ENCODE data around the gene NOC2L.
A peak's percentile ranks its signal among the peaks of the same experiment; 100 is the strongest.

NOC2L gene

DNA sequence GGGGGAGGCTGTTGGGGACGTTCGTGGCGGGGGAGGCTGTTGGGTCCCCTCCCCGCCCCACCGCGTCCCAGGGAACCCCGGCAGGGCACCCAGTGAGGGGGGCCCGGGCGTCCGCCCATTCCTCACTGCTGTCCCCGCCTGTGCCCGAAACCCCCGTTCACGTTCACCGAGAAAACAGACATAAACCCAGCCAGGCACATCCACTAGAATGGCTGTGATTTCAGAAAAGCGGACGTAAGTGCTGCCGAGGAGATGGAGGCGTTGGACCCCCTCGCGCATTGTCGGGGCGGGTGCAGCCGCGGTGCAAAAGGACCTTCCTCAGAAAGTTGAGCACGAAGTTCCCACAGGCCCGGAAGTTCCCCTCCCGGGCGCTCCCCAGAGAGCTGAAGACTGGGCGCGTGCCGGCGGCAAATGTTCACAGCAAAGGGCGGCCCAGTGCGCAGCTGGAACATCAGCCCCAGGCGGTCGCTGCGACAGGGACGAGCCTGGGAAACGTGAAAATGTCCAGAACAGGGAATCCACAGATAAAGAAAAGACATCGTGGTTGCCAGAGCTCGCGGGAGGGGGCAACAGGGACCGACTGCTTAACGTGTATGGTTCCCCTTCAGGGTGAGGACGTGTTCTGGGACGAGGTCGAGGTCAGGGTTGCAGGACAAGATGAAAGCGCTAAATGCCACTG is 53.8 kb downstream of the NOC2L start:
- peak in 2 of 3 donors; percentile 58 to 59 for DNase-seq
- no peaks in the 10 kb centered on the region for H3K9me3 ChIP-seq (ENCODE audit: control extremely low read depth in 1 of 5, control insufficient read depth in 4 of 5, insufficient read depth in 2 of 5, low read depth in 1 of 5, low read length in 4 of 5)
- H3K4me1 ChIP-seq (ENCODE audit: control extremely low read depth in 1 of 4, control insufficient read depth in 4 of 4, insufficient read depth in 4 of 4, low read length in 3 of 4) = peaks cover 5 to 37% (median 26%) of the 10 kb centered on the region in 4 experiments
- ChIA-PET POLR2A (interaction anchor here (1.0 kb wide), 1 partner anchor 18 kb away, joined by 3 read pairs; no protein-coding TSS in a partner anchor), CTCF (interaction anchor here (0.8 to 4.2 kb wide), 12 partner anchors 10 to 71 kb away, joined by 3 to 47 read pairs (median 5); partner anchors contain the start of genes NOC2L and SAMD11)
- WGBS (ENCODE audit: insufficient coverage) = 5% methylated on average over 36 of the region's 49 CpGs
- H3K4me3 ChIP-seq (ENCODE audit: control insufficient read depth in 1 of 7, extremely low read depth in 1 of 7, insufficient read depth in 4 of 7, low read depth in 2 of 7, low read length in 6 of 7) = peak overlapping the region in 3 of 7 experiments; percentile 35 to 48 (median 46)
- no peak overlapping the region for H3K27ac ChIP-seq (ENCODE audit: insufficient read depth in 1 of 2, low read depth in 1 of 2, low read length in 2 of 2, poor library complexity in 1 of 2, severe bottlenecking in 2 of 2)
- no peaks in the 10 kb centered on the region for H3K36me3 ChIP-seq (ENCODE audit: control insufficient read depth in 4 of 4, insufficient read depth in 4 of 4, low read length in 3 of 4)
- peaks cover 0 to 42% (median 10%) of the 10 kb centered on the region in 5 experiments for H3K27me3 ChIP-seq (replicated peaks in 2 of 5; ENCODE audit: control insufficient read depth in 4 of 5, insufficient read depth in 5 of 5, low read length in 4 of 5)

DNA sequence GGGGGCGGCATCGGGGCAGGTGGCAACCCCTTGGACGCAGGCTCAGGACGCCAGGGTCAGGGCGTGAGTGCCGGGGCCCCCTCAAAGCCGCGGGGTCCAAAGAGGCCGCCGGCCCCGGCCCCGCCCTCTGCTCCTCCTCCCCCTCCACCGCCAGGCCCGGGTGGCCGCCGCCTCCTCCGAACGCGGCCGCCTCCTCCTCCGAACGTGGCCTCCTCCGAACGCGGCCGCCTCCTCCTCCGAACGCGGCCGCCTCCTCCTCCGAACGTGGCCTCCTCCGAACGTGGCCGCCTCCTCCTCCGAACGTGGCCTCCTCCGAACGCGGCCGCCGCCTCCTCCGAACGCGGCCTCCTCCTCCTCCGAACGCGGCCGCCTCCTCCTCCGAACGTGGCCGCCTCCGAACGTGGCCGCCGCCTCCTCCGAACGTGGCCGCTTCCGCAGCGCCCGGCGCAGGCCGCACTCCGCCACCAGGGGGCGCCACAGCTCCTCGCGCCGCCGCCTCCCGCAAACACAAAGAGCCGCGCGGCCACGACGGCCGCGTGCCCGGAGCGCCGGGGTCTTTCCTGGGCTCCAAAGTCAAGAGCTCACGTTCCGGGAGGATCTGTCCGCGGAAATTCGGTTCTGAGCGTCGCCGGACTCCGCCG is 54.6 kb downstream of the NOC2L start:
- ChIA-PET CTCF (interaction anchor here (0.8 to 4.2 kb wide), 9 partner anchors 10 to 72 kb away, joined by 3 to 47 read pairs (median 9); partner anchors contain the start of gene SAMD11), POLR2A (interaction anchor here (1.0 kb wide), 1 partner anchor 19 kb away, joined by 3 read pairs; no protein-coding TSS in a partner anchor)
- 2% methylated on average over 44 of the region's 91 CpGs for WGBS (ENCODE audit: insufficient coverage)
- Histone ChIP-seq H3K36me3 (ENCODE audit: control insufficient read depth in 4 of 4, insufficient read depth in 4 of 4, low read length in 3 of 4) (no peaks in the 10 kb centered on the region), H3K27me3 (replicated peaks in 2 of 5; ENCODE audit: control insufficient read depth in 4 of 5, insufficient read depth in 5 of 5, low read length in 4 of 5) (peaks cover 0 to 50% (median 10%) of the 10 kb centered on the region in 5 experiments), H3K27ac (ENCODE audit: insufficient read depth in 1 of 2, low read depth in 1 of 2, low read length in 2 of 2, poor library complexity in 1 of 2, severe bottlenecking in 2 of 2) (no peak overlapping the region), H3K9me3 (ENCODE audit: control extremely low read depth in 1 of 5, control insufficient read depth in 4 of 5, insufficient read depth in 2 of 5, low read depth in 1 of 5, low read length in 4 of 5) (no peaks in the 10 kb centered on the region), H3K4me1 (ENCODE audit: control extremely low read depth in 1 of 4, control insufficient read depth in 4 of 4, insufficient read depth in 4 of 4, low read length in 3 of 4) (peaks cover 5 to 36% (median 25%) of the 10 kb centered on the region in 4 experiments), H3K4me3 (ENCODE audit: control insufficient read depth in 1 of 7, extremely low read depth in 1 of 7, insufficient read depth in 4 of 7, low read depth in 2 of 7, low read length in 6 of 7) (peak overlapping the region in 2 of 7 experiments; percentile 23 to 40)
- peak; percentile 72 to 87 (median 87) for DNase-seq

- peaks cover 5 to 41% (median 28%) of the 10 kb centered on the region in 4 experiments for H3K4me1 ChIP-seq (ENCODE audit: control extremely low read depth in 1 of 4, control insufficient read depth in 4 of 4, insufficient read depth in 4 of 4, low read length in 3 of 4)
- POLR2A ChIA-PET = no interaction called here
- WGBS (ENCODE audit: insufficient coverage) = 89% methylated on average over 13 of the region's 21 CpGs
- CTCF ChIA-PET = interaction anchor here (3.2 to 4.2 kb wide), 3 partner anchors 16 to 36 kb away, joined by 20 to 47 read pairs (median 23); no protein-coding TSS in a partner anchor
- peaks cover 0 to under 1% (median 0%) of the 10 kb centered on the region in 5 experiments for H3K9me3 ChIP-seq (ENCODE audit: control extremely low read depth in 1 of 5, control insufficient read depth in 4 of 5, insufficient read depth in 2 of 5, low read depth in 1 of 5, low read length in 4 of 5)
- H3K36me3 ChIP-seq (ENCODE audit: control insufficient read depth in 4 of 4, insufficient read depth in 4 of 4, low read length in 3 of 4) = no peaks in the 10 kb centered on the region
- H3K27ac ChIP-seq (ENCODE audit: insufficient read depth in 1 of 2, low read depth in 1 of 2, low read length in 2 of 2, poor library complexity in 1 of 2, severe bottlenecking in 2 of 2) = no peak overlapping the region
- no peak for DNase-seq
- peaks cover 0 to 51% (median 10%) of the 10 kb centered on the region in 5 experiments for H3K27me3 ChIP-seq (replicated peaks in 2 of 5; ENCODE audit: control insufficient read depth in 4 of 5, insufficient read depth in 5 of 5, low read length in 4 of 5)
- H3K4me3 ChIP-seq (ENCODE audit: control insufficient read depth in 1 of 7, extremely low read depth in 1 of 7, insufficient read depth in 4 of 7, low read depth in 2 of 7, low read length in 6 of 7) = no peak overlapping the region
Observed at GRCh38 chr1:903721-904271, 55.3 kb downstream of the NOC2L start.

GRCh38 chr1:903305-903704 is 55.8 kb downstream of the NOC2L start:
- Histone ChIP-seq H3K4me3 (ENCODE audit: control insufficient read depth in 1 of 7, extremely low read depth in 1 of 7, insufficient read depth in 4 of 7, low read depth in 2 of 7, low read length in 6 of 7) (no peak overlapping the region), H3K9me3 (ENCODE audit: control extremely low read depth in 1 of 5, control insufficient read depth in 4 of 5, insufficient read depth in 2 of 5, low read depth in 1 of 5, low read length in 4 of 5) (peaks cover 0 to 2% (median 0%) of the 10 kb centered on the region in 5 experiments), H3K4me1 (ENCODE audit: control extremely low read depth in 1 of 4, control insufficient read depth in 4 of 4, insufficient read depth in 4 of 4, low read length in 3 of 4) (peaks cover 5 to 46% (median 32%) of the 10 kb centered on the region in 4 experiments), H3K27ac (ENCODE audit: insufficient read depth in 1 of 2, low read depth in 1 of 2, low read length in 2 of 2, poor library complexity in 1 of 2, severe bottlenecking in 2 of 2) (no peak overlapping the region), H3K27me3 (replicated peaks in 2 of 5; ENCODE audit: control insufficient read depth in 4 of 5, insufficient read depth in 5 of 5, low read length in 4 of 5) (peaks cover 0 to 51% (median 10%) of the 10 kb centered on the region in 5 experiments), H3K36me3 (ENCODE audit: control insufficient read depth in 4 of 4, insufficient read depth in 4 of 4, low read length in 3 of 4) (no peaks in the 10 kb centered on the region)
- ChIA-PET POLR2A (no interaction called here), CTCF (interaction anchor here (0.8 to 4.2 kb wide), 4 partner anchors 16 to 48 kb away, joined by 3 to 47 read pairs (median 22); no protein-coding TSS in a partner anchor)
- DNase-seq = no peak
- WGBS (ENCODE audit: insufficient coverage) = 91% methylated on average over 10 of the region's 10 CpGs

- H3K36me3 ChIP-seq (ENCODE audit: control insufficient read depth in 4 of 4, insufficient read depth in 4 of 4, low read length in 3 of 4) = no peaks in the 10 kb centered on the region
- DNase-seq = no peak
- H3K4me1 ChIP-seq (ENCODE audit: control extremely low read depth in 1 of 4, control insufficient read depth in 4 of 4, insufficient read depth in 4 of 4, low read length in 3 of 4) = peaks cover 5 to 47% (median 38%) of the 10 kb centered on the region in 4 experiments
- WGBS (ENCODE audit: insufficient coverage) = 96% methylated on average over 20 of the region's 21 CpGs
- H3K27me3 ChIP-seq (replicated peaks in 2 of 5; ENCODE audit: control insufficient read depth in 4 of 5, insufficient read depth in 5 of 5, low read length in 4 of 5) = peaks cover 0 to 51% (median 10%) of the 10 kb centered on the region in 5 experiments
- peaks cover 0 to 2% (median 0%) of the 10 kb centered on the region in 5 experiments for H3K9me3 ChIP-seq (ENCODE audit: control extremely low read depth in 1 of 5, control insufficient read depth in 4 of 5, insufficient read depth in 2 of 5, low read depth in 1 of 5, low read length in 4 of 5)
- ChIA-PET POLR2A (no interaction called here), CTCF (interaction anchor here (0.8 to 4.2 kb wide), 4 partner anchors 8 to 49 kb away, joined by 3 to 47 read pairs (median 12); no protein-coding TSS in a partner anchor)
- no peak overlapping the region for H3K27ac ChIP-seq (ENCODE audit: insufficient read depth in 1 of 2, low read depth in 1 of 2, low read length in 2 of 2, poor library complexity in 1 of 2, severe bottlenecking in 2 of 2)
- H3K4me3 ChIP-seq (ENCODE audit: control insufficient read depth in 1 of 7, extremely low read depth in 1 of 7, insufficient read depth in 4 of 7, low read depth in 2 of 7, low read length in 6 of 7) = no peak overlapping the region
Observed at GRCh38 chr1:902802-903201, 56.3 kb downstream of the NOC2L start.

- peaks cover 0 to 2% (median 0%) of the 10 kb centered on the region in 5 experiments for H3K9me3 ChIP-seq (ENCODE audit: control extremely low read depth in 1 of 5, control insufficient read depth in 4 of 5, insufficient read depth in 2 of 5, low read depth in 1 of 5, low read length in 4 of 5)
- peaks cover 2 to 44% (median 35%) of the 10 kb centered on the region in 4 experiments for H3K4me1 ChIP-seq (ENCODE audit: control extremely low read depth in 1 of 4, control insufficient read depth in 4 of 4, insufficient read depth in 4 of 4, low read length in 3 of 4)
- CTCF ChIA-PET = interaction anchor here (1.2 kb wide), 1 partner anchor 9 kb away, joined by 3 read pairs; no protein-coding TSS in a partner anchor
- 95% methylated on average over 14 of the region's 18 CpGs for WGBS (ENCODE audit: insufficient coverage)
- DNase-seq = no peak
- no peak overlapping the region for H3K27ac ChIP-seq (ENCODE audit: insufficient read depth in 1 of 2, low read depth in 1 of 2, low read length in 2 of 2, poor library complexity in 1 of 2, severe bottlenecking in 2 of 2)
- no peaks in the 10 kb centered on the region for H3K36me3 ChIP-seq (ENCODE audit: control insufficient read depth in 4 of 4, insufficient read depth in 4 of 4, low read length in 3 of 4)
- H3K4me3 ChIP-seq (ENCODE audit: control insufficient read depth in 1 of 7, extremely low read depth in 1 of 7, insufficient read depth in 4 of 7, low read depth in 2 of 7, low read length in 6 of 7) = no peak overlapping the region
- POLR2A ChIA-PET = no interaction called here
- H3K27me3 ChIP-seq (replicated peaks in 2 of 5; ENCODE audit: control insufficient read depth in 4 of 5, insufficient read depth in 5 of 5, low read length in 4 of 5) = peaks cover 0 to 51% (median 9%) of the 10 kb centered on the region in 5 experiments
Observed at GRCh38 chr1:901108-901859, 57.8 kb downstream of the NOC2L start.

Data from common myeloid progenitor, CD34-positive (primary cell).